ENCODE results near the gene CEP164.

The CEP164 gene

GRCh38 chr11:117462864-117463247, 135.2 kb downstream of the CEP164 start:
- TF ChIP-seq POLR2AphosphoS5 (IDR thresholded peaks at IDR 0.05; ENCODE audit: low read depth, low read length) (no peak), REST (IDR thresholded peaks at IDR 0.05; ENCODE audit: insufficient read depth in 1 of 2, low read depth in 2 of 2, low read length in 2 of 2) (no peak), TAF1 (IDR thresholded peaks at IDR 0.05; ENCODE audit: borderline replicate concordance, insufficient read depth, low read length) (no peak), SIN3A (IDR thresholded peaks at IDR 0.05; ENCODE audit: borderline replicate concordance, insufficient read depth, low read length) (no peak), FOXP2 (optimal IDR thresholded peaks at IDR 0.05; ENCODE audit: borderline replicate concordance, extremely low read depth, extremely low read length, insufficient read depth) (no peak)
